Endometrial microvascular endothelial cells (primary cell): ENCODE results near the gene ABCA8. TPM values are rescaled to one million over a fixed set of nuclear protein-coding genes. Genes with fewer than 3 reads are reported as not detected.

ENCODE experiments used
- in situ Hi-C: cut with HindIII; loops from 2 replicates; pipeline ENCODE4 v1.10.0; 2017; ENCODE audit warnings: low sequenced_read_pairs, low pct_unique_long_range_greater_than_20kb; ENCODE audit errors: inconsistent ontology term
- total RNA-seq: library from RNA; depleted of rRNA; stranded (reverse); fragments of >200 nt; gene quantifications from one replicate; pipeline ENCODE4 v1.2.3, GENCODE V29; 2015; ENCODE audit errors: inconsistent ontology term

ABCA8 gene
- total RNA-seq, 1 donor from 2014 or later = not detected

GRCh38 chr17:68884888-68885287, 70.3 kb downstream of the ABCA8 start:
- in situ Hi-C loops = no loop called here

GRCh38 chr17:68878226-68878885, 76.8 kb downstream of the ABCA8 start:
- in situ Hi-C loops = no loop called here

- in situ Hi-C loops = no loop called here
Measured at GRCh38 chr17:68871447-68871846, 83.7 kb downstream of the ABCA8 start.

GRCh38 chr17:68870976-68871375, 84.2 kb downstream of the ABCA8 start:
- in situ Hi-C loops = no loop called here

GRCh38 chr17:68870161-68870826, 84.9 kb downstream of the ABCA8 start:
- in situ Hi-C loops = no loop called here

GRCh38 chr17:68868708-68869107, 86.5 kb downstream of the ABCA8 start:
- in situ Hi-C loops = no loop called here

- in situ Hi-C loops = no loop called here
Measured at GRCh38 chr17:68867759-68868516, 87.3 kb downstream of the ABCA8 start.

- in situ Hi-C loops = no loop called here
Measured at GRCh38 chr17:68865584-68865983, 89.6 kb downstream of the ABCA8 start.

- in situ Hi-C loops = no loop called here
Measured at GRCh38 chr17:68863091-68863652, 92.0 kb downstream of the ABCA8 start.

- in situ Hi-C loops = no loop called here
Measured at GRCh38 chr17:68861602-68862001, 93.6 kb downstream of the ABCA8 start.

GRCh38 chr17:68860941-68861340, 94.3 kb downstream of the ABCA8 start:
- in situ Hi-C loops = no loop called here

GRCh38 chr17:68854452-68854851, 100.7 kb downstream of the ABCA8 start:
- in situ Hi-C loops = no loop called here

- in situ Hi-C loops = no loop called here
Measured at GRCh38 chr17:68853439-68853838, 101.8 kb downstream of the ABCA8 start.

- in situ Hi-C loops = no loop called here
Measured at GRCh38 chr17:68853036-68853435, 102.2 kb downstream of the ABCA8 start.

GRCh38 chr17:68851890-68852289, 103.3 kb downstream of the ABCA8 start:
- in situ Hi-C loops = no loop called here

- in situ Hi-C loops = no loop called here
Measured at GRCh38 chr17:68850749-68851510, 104.3 kb downstream of the ABCA8 start.

GRCh38 chr17:68849673-68850610, 105.2 kb downstream of the ABCA8 start:
- in situ Hi-C loops = no loop called here

- in situ Hi-C loops = no loop called here
Measured at GRCh38 chr17:68847711-68848110, 107.5 kb downstream of the ABCA8 start.
